Neutrophil (primary cell): ENCODE results near the gene IL1RL2.

ENCODE experiments used
- H3K27ac ChIP-seq: fragments of 200-600 bp; sonication (generic); 2 replicates; pipeline ENCODE4 v1.5.1; 2016; ENCODE audit warnings: mild to moderate bottlenecking, moderate library complexity
- H3K27me3 ChIP-seq: fragments of 200-600 bp; sonication (generic); 2 replicates; pipeline ENCODE4 v1.6.0; 2016; ENCODE audit warnings: mild to moderate bottlenecking
- H3K36me3 ChIP-seq: fragments of 200-600 bp; sonication (generic); 2 replicates; pipeline ENCODE4 v1.5.1; 2017
- H3K4me1 ChIP-seq, 2 experiments: fragments of 200-600 bp in 1 of 2; sonication (generic) in 1 of 2; 1 replicate in 1 of 2; 2 replicates in 1 of 2; pipeline versions ENCODE4 v1.5.1 to v1.6.1; 2013 to 2016; ENCODE audit warnings: low read depth in 1 of 2, low read length in 1 of 2, mild to moderate bottlenecking in 1 of 2, moderate library complexity in 1 of 2; ENCODE audit not compliant: control insufficient read depth in 1 of 2, insufficient read depth in 1 of 2
- H3K4me3 ChIP-seq, 2 experiments: fragments of 200-600 bp in 1 of 2; sonication (generic) in 1 of 2; 1 replicate in 1 of 2; 2 replicates in 1 of 2; pipeline ENCODE4 v1.5.1; 2013 to 2016; ENCODE audit warnings: low read depth in 1 of 2, low read length in 1 of 2, mild to moderate bottlenecking in 1 of 2, moderate library complexity in 1 of 2
- H3K9me3 ChIP-seq: fragments of 200-600 bp; sonication (generic); 2 replicates; pipeline ENCODE4 v1.5.1; 2016
- TF ChIP-seq, protein P1 (sequence below): fragments of 200-600 bp; sonication (generic); IDR thresholded peaks from 2 replicates; pipeline ENCODE4 v1.5.1; 2016; ENCODE audit warnings: antibody characterized with exemption

Gene IL1RL2

DNA sequence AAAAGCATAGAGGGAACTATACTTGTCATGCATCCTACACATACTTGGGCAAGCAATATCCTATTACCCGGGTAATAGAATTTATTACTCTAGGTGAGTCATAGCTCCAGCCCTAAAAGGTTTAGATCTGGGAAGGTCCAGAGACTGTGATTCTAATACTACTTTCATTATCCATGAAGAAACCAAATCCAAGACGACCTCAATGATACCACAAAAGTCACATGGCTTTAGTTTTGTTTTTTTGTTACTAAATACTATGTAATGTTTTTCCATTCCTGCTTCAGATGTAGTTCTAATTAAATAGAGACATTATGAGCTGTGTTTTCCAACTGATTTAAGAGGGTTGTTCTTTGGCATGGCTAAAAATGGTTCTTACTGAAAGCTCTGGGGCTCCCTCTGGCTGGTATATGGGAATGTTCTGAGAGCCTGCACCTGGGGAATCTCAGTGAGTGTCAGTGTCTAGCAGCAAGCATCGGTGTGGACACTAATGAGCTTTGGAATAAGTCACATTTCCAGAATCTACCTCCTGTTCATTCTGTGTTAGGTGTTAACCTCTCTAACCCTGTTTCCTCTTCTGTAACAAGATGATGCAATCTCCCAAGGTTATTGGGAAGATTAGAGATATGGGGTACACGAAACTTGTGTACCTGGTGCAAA lies 20.5 kb upstream of the IL1RL2 start:
- H3K27ac ChIP-seq: peak overlapping the region; percentile 37
- H3K27me3 ChIP-seq: no peaks in the 10 kb centered on the region
- no peak overlapping the region for H3K4me3 ChIP-seq
- peaks cover 8 to 10% of the 10 kb centered on the region in 2 experiments for H3K4me1 ChIP-seq
- H3K9me3 ChIP-seq: no peaks in the 10 kb centered on the region
- peaks cover 38% of the 10 kb centered on the region for H3K36me3 ChIP-seq
- TF ChIP-seq, protein P1, sequence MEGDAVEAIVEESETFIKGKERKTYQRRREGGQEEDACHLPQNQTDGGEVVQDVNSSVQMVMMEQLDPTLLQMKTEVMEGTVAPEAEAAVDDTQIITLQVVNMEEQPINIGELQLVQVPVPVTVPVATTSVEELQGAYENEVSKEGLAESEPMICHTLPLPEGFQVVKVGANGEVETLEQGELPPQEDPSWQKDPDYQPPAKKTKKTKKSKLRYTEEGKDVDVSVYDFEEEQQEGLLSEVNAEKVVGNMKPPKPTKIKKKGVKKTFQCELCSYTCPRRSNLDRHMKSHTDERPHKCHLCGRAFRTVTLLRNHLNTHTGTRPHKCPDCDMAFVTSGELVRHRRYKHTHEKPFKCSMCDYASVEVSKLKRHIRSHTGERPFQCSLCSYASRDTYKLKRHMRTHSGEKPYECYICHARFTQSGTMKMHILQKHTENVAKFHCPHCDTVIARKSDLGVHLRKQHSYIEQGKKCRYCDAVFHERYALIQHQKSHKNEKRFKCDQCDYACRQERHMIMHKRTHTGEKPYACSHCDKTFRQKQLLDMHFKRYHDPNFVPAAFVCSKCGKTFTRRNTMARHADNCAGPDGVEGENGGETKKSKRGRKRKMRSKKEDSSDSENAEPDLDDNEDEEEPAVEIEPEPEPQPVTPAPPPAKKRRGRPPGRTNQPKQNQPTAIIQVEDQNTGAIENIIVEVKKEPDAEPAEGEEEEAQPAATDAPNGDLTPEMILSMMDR: no peak

- Histone ChIP-seq H3K9me3 (no peaks in the 10 kb centered on the region), H3K27ac (no peak overlapping the region), H3K27me3 (no peaks in the 10 kb centered on the region), H3K4me1 (peaks cover 26 to 29% of the 10 kb centered on the region in 2 experiments), H3K4me3 (no peak overlapping the region), H3K36me3 (peaks cover 38% of the 10 kb centered on the region)
- TF ChIP-seq, protein P1: no peak
Measured at GRCh38 chr2:102168026-102168771, 18.6 kb upstream of the IL1RL2 start.

DNA sequence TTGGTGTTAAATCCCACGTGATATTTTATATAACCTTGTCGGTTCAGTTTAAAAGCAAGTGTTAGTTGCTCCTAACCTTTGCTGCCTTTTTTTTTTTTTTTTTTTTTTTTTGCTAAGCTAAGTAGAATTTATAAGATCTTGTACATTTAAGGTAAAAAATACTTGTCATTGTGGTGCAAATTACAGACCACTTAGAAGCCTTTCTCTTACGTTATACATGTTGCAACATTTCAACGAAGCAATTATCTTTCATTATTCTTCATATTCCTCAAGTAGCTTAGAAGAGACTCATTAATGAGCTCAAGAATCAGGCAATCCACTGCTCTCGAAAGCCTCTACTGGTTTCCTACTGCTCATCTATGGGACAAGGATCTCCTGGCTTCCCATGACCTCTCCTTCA lies 14.9 kb upstream of the IL1RL2 start:
- Histone ChIP-seq H3K9me3 (no peaks in the 10 kb centered on the region), H3K27me3 (no peaks in the 10 kb centered on the region), H3K4me3 (peak overlapping the region in 1 of 2 experiments; percentile 1), H3K36me3 (peaks cover 47% of the 10 kb centered on the region), H3K27ac (peak overlapping the region; percentile 87), H3K4me1 (peaks cover 24 to 27% of the 10 kb centered on the region in 2 experiments)
- TF ChIP-seq, protein P1: no peak

GRCh38 chr2:102172745-102173144 lies 14.1 kb upstream of the IL1RL2 start:
- Histone ChIP-seq H3K4me1 (peaks cover 24 to 27% of the 10 kb centered on the region in 2 experiments), H3K36me3 (peaks cover 55% of the 10 kb centered on the region), H3K27me3 (no peaks in the 10 kb centered on the region), H3K4me3 (peak overlapping the region in 1 of 2 experiments; percentile 1), H3K9me3 (no peaks in the 10 kb centered on the region), H3K27ac (peak overlapping the region; percentile 87)
- TF ChIP-seq, protein P1: no peak

GRCh38 chr2:102176172-102176571 lies 10.7 kb upstream of the IL1RL2 start:
- TF ChIP-seq, protein P1: no peak
- H3K36me3 ChIP-seq: peaks cover 37% of the 10 kb centered on the region
- H3K4me1 ChIP-seq: peaks cover 24 to 27% of the 10 kb centered on the region in 2 experiments
- H3K27me3 ChIP-seq: no peaks in the 10 kb centered on the region
- no peak overlapping the region for H3K4me3 ChIP-seq
- H3K9me3 ChIP-seq: no peaks in the 10 kb centered on the region
- H3K27ac ChIP-seq: no peak overlapping the region
